ENCODE measurements around the gene PDZD4.

The PDZD4 gene

GRCh38 chrX:153827903-153828302 is 2.4 kb downstream of the PDZD4 start:
- TF ChIP-seq CTCF (conservative IDR thresholded peaks at IDR 0.05; ENCODE audit: low read depth, low read length) = no peak
- no peak for DNase-seq (ENCODE audit: low read depth)
- no peak overlapping the region for H3K4me3 ChIP-seq (ENCODE audit: low read depth, low read length)

- TF ChIP-seq CTCF (conservative IDR thresholded peaks at IDR 0.05; ENCODE audit: low read depth, low read length) = no peak
- no peak overlapping the region for H3K4me3 ChIP-seq (ENCODE audit: low read depth, low read length)
- no peak for DNase-seq (ENCODE audit: low read depth)
Observed at GRCh38 chrX:153827016-153827415, 3.3 kb downstream of the PDZD4 start.

GRCh38 chrX:153825042-153825441 is 5.3 kb downstream of the PDZD4 start:
- TF ChIP-seq CTCF (conservative IDR thresholded peaks at IDR 0.05; ENCODE audit: low read depth, low read length) = no peak
- H3K4me3 ChIP-seq (ENCODE audit: low read depth, low read length) = no peak overlapping the region

GRCh38 chrX:153824348-153824747 is 6.0 kb downstream of the PDZD4 start:
- TF ChIP-seq CTCF (conservative IDR thresholded peaks at IDR 0.05; ENCODE audit: low read depth, low read length) = no peak
- DNase-seq (ENCODE audit: low read depth) = no peak
- H3K4me3 ChIP-seq (ENCODE audit: low read depth, low read length) = no peak overlapping the region

More at GRCh38 chrX:153825042-153825441, 5.3 kb downstream of the PDZD4 start:
- no peak for DNase-seq (ENCODE audit: low read depth)

GRCh38 chrX:153821066-153821465 is 9.3 kb downstream of the PDZD4 start:
- no peak for DNase-seq (ENCODE audit: low read depth)
- no peak for TF ChIP-seq CTCF (conservative IDR thresholded peaks at IDR 0.05; ENCODE audit: low read depth, low read length)
- H3K4me3 ChIP-seq (ENCODE audit: low read depth, low read length) = no peak overlapping the region

- DNase-seq (ENCODE audit: low read depth) = no peak
- no peak overlapping the region for H3K4me3 ChIP-seq (ENCODE audit: low read depth, low read length)
- TF ChIP-seq CTCF (conservative IDR thresholded peaks at IDR 0.05; ENCODE audit: low read depth, low read length) = no peak
Observed at GRCh38 chrX:153820601-153821000, 9.7 kb downstream of the PDZD4 start.

- H3K4me3 ChIP-seq (ENCODE audit: low read depth, low read length) = peak overlapping the region; percentile 29
- no peak for TF ChIP-seq CTCF (conservative IDR thresholded peaks at IDR 0.05; ENCODE audit: low read depth, low read length)
- DNase-seq (ENCODE audit: low read depth) = no peak
Observed at GRCh38 chrX:153819384-153820040, 10.8 kb downstream of the PDZD4 start.

Measured in choroid plexus epithelial cell (primary cell).